Activated T-cell treated with anti-CD3 and anti-CD28 coated beads, Interleukin-2, amount 50 U/mL, for 48 hours (primary cell): ENCODE measurements around the gene LONRF2.
A peak's percentile ranks its signal among the peaks of the same experiment; 100 is the strongest.

Source experiments
- DNase-seq, 2 experiments: peaks; one replicate each; pipeline ENCODE4 v3.0.0-alpha.2; 2020

The LONRF2 gene

GRCh38 chr2:100274076-100274475 lies 48.2 kb downstream of the LONRF2 start:
- DNase-seq, result peak in 1 of 2 experiments; percentile 13

- no peak for DNase-seq
Observed at GRCh38 chr2:100273387-100273786, 48.9 kb downstream of the LONRF2 start.

GRCh38 chr2:100272841-100273329 lies 49.4 kb downstream of the LONRF2 start:
- no peak for DNase-seq

GRCh38 chr2:100271210-100271609 lies 51.1 kb downstream of the LONRF2 start:
- no peak for DNase-seq

GRCh38 chr2:100270381-100271146 lies 51.7 kb downstream of the LONRF2 start:
- DNase-seq, result no peak

- no peak for DNase-seq
Observed at GRCh38 chr2:100269889-100270288, 52.4 kb downstream of the LONRF2 start.

- DNase-seq, result no peak
Observed at GRCh38 chr2:100268986-100269385, 53.3 kb downstream of the LONRF2 start.

- no peak for DNase-seq
Observed at GRCh38 chr2:100267751-100268150, 54.5 kb downstream of the LONRF2 start.

GRCh38 chr2:100266126-100266525 lies 56.2 kb downstream of the LONRF2 start:
- no peak for DNase-seq

GRCh38 chr2:100265226-100265625 lies 57.1 kb downstream of the LONRF2 start:
- no peak for DNase-seq

- no peak for DNase-seq
Observed at GRCh38 chr2:100264651-100265050, 57.6 kb downstream of the LONRF2 start.

- no peak for DNase-seq
Observed at GRCh38 chr2:100264121-100264520, 58.2 kb downstream of the LONRF2 start.

GRCh38 chr2:100262555-100263320 lies 59.6 kb downstream of the LONRF2 start:
- DNase-seq, result peak; percentile 72 to 74

GRCh38 chr2:100262046-100262445 lies 60.3 kb downstream of the LONRF2 start:
- no peak for DNase-seq

GRCh38 chr2:100260712-100261620 lies 61.3 kb downstream of the LONRF2 start:
- peak; percentile 34 to 62 for DNase-seq

GRCh38 chr2:100259106-100259505 lies 63.2 kb downstream of the LONRF2 start:
- DNase-seq, result no peak

- no peak for DNase-seq
Observed at GRCh38 chr2:100257939-100258338, 64.4 kb downstream of the LONRF2 start.

GRCh38 chr2:100256849-100257248 lies 65.5 kb downstream of the LONRF2 start:
- DNase-seq, result no peak

- no peak for DNase-seq
Observed at GRCh38 chr2:100256416-100256815, 65.9 kb downstream of the LONRF2 start.

GRCh38 chr2:100254646-100255210 lies 67.6 kb downstream of the LONRF2 start:
- no peak for DNase-seq

- no peak for DNase-seq
Observed at GRCh38 chr2:100253786-100254185, 68.5 kb downstream of the LONRF2 start.
